Measurements from ENCODE around the gene RCSD1. TPM values are rescaled to one million over a fixed set of nuclear protein-coding genes. Genes with fewer than 3 reads are reported as not detected.

RCSD1 gene
- total and polyA plus RNA-seq, 4 experiments from 2014 or later = 124 to 173 (median 146) TPM

- peaks cover 0 to 2% (median 0%) of the 10 kb centered on the region in 8 donors for H3K9me3 Mint-ChIP-seq
- ChIA-PET CTCF (ENCODE audit: partially characterized antibody) (interaction anchor here (1.3 to 1.8 kb wide), 2 partner anchors 12 to 99 kb away, joined by 4 to 6 read pairs; no protein-coding TSS in a partner anchor), POLR2A (ENCODE audit: partially characterized antibody) (interaction anchor here (1.2 kb wide), 1 partner anchor 127 kb away, joined by 3 read pairs; no protein-coding TSS in a partner anchor)
Observed at GRCh38 chr1:167588361-167588760, 41.7 kb upstream of the RCSD1 start.

GRCh38 chr1:167592475-167592874, 37.6 kb upstream of the RCSD1 start:
- DNase-seq = no peak
- H3K27me3 ChIP-seq (ENCODE audit: insufficient read depth, low read length) = no peaks in the 10 kb centered on the region
- no peak overlapping the region for H3K27ac ChIP-seq (ENCODE audit: low read depth, low read length)
- H3K9me3 ChIP-seq (ENCODE audit: control insufficient read depth in 1 of 2, low read length in 2 of 2) = no peaks in the 10 kb centered on the region
- intact Hi-C loops (cut with micrococcal nuclease) = no loop called here
- peaks cover 0 to 2% (median 0%) of the 10 kb centered on the region in 8 donors for H3K9me3 Mint-ChIP-seq
- H3K36me3 ChIP-seq (ENCODE audit: insufficient read depth, low read length) = no peaks in the 10 kb centered on the region
- no peaks in the 10 kb centered on the region for H3K4me1 Mint-ChIP-seq
- no peaks in the 10 kb centered on the region for H3K36me3 Mint-ChIP-seq
- peaks cover 0 to 3% of the 10 kb centered on the region in 2 donors for H3K27me3 Mint-ChIP-seq
- ChIA-PET POLR2A (ENCODE audit: partially characterized antibody) (no interaction called here), CTCF (ENCODE audit: partially characterized antibody) (interaction anchor here (4.7 kb wide), 1 partner anchor 95 kb away, joined by 28 read pairs; no protein-coding TSS in a partner anchor)
- H3K4me3 Mint-ChIP-seq = no peak overlapping the region
- H3K4me3 ChIP-seq (ENCODE audit: low read length in 2 of 2) = no peak overlapping the region
- no peaks in the 10 kb centered on the region for H3K4me1 ChIP-seq (ENCODE audit: insufficient read depth, low read length)
- no peak overlapping the region for H3K27ac Mint-ChIP-seq

More at GRCh38 chr1:167588361-167588760, 41.7 kb upstream of the RCSD1 start:
- H3K4me1 Mint-ChIP-seq = no peaks in the 10 kb centered on the region
- no peaks in the 10 kb centered on the region for H3K36me3 Mint-ChIP-seq
- intact Hi-C loops (cut with micrococcal nuclease) = no loop called here
- H3K27me3 Mint-ChIP-seq = peaks cover 0 to 3% of the 10 kb centered on the region in 2 donors
- no peak overlapping the region for H3K4me3 Mint-ChIP-seq
- Histone ChIP-seq H3K27me3 (ENCODE audit: insufficient read depth, low read length) (no peaks in the 10 kb centered on the region), H3K4me3 (ENCODE audit: low read length in 2 of 2) (no peak overlapping the region), H3K36me3 (ENCODE audit: insufficient read depth, low read length) (no peaks in the 10 kb centered on the region), H3K9me3 (ENCODE audit: control insufficient read depth in 1 of 2, low read length in 2 of 2) (no peaks in the 10 kb centered on the region), H3K27ac (ENCODE audit: low read depth, low read length) (no peak overlapping the region), H3K4me1 (ENCODE audit: insufficient read depth, low read length) (no peaks in the 10 kb centered on the region)
- DNase-seq = no peak
- no peak overlapping the region for H3K27ac Mint-ChIP-seq

GRCh38 chr1:167593860-167594259, 36.2 kb upstream of the RCSD1 start:
- H3K36me3 ChIP-seq (ENCODE audit: insufficient read depth, low read length) = no peaks in the 10 kb centered on the region
- H3K4me3 ChIP-seq (ENCODE audit: low read length in 2 of 2) = no peak overlapping the region
- no peaks in the 10 kb centered on the region for H3K9me3 ChIP-seq (ENCODE audit: control insufficient read depth in 1 of 2, low read length in 2 of 2)
- Mint-ChIP-seq H3K4me3 (no peak overlapping the region), H3K36me3 (no peaks in the 10 kb centered on the region), H3K9me3 (peaks cover 0 to 2% (median 0%) of the 10 kb centered on the region in 8 donors), H3K27ac (no peak overlapping the region), H3K4me1 (peaks cover 0 to under 1% (median 0%) of the 10 kb centered on the region in 4 donors), H3K27me3 (peaks cover 0 to 2% of the 10 kb centered on the region in 2 donors)
- ChIA-PET CTCF (ENCODE audit: partially characterized antibody) (interaction anchor here (2.3 to 4.7 kb wide), 2 partner anchors 43 to 94 kb away, joined by 11 to 28 read pairs; no protein-coding TSS in a partner anchor), POLR2A (ENCODE audit: partially characterized antibody) (interaction anchor here (1.1 to 1.3 kb wide), 2 partner anchors 38 to 72 kb away, joined by 3 to 4 read pairs; no protein-coding TSS in a partner anchor)
- intact Hi-C loops (cut with micrococcal nuclease) = no loop called here
- no peak for DNase-seq
- H3K27ac ChIP-seq (ENCODE audit: low read depth, low read length) = no peak overlapping the region
- H3K27me3 ChIP-seq (ENCODE audit: insufficient read depth, low read length) = no peaks in the 10 kb centered on the region
- H3K4me1 ChIP-seq (ENCODE audit: insufficient read depth, low read length) = no peaks in the 10 kb centered on the region

- intact Hi-C loops (cut with micrococcal nuclease) = no loop called here
- Histone ChIP-seq H3K4me1 (ENCODE audit: insufficient read depth, low read length) (peaks cover 2% of the 10 kb centered on the region), H3K27me3 (ENCODE audit: insufficient read depth, low read length) (no peaks in the 10 kb centered on the region), H3K4me3 (ENCODE audit: low read length in 2 of 2) (no peak overlapping the region), H3K9me3 (ENCODE audit: control insufficient read depth in 1 of 2, low read length in 2 of 2) (no peaks in the 10 kb centered on the region), H3K36me3 (ENCODE audit: insufficient read depth, low read length) (no peaks in the 10 kb centered on the region), H3K27ac (ENCODE audit: low read depth, low read length) (no peak overlapping the region)
- Mint-ChIP-seq H3K4me3 (no peak overlapping the region), H3K4me1 (peaks cover 2 to 3% (median 2%) of the 10 kb centered on the region in 4 donors), H3K27me3 (no peaks in the 10 kb centered on the region), H3K9me3 (peaks cover 0 to 2% (median 0%) of the 10 kb centered on the region in 8 donors), H3K36me3 (no peaks in the 10 kb centered on the region), H3K27ac (no peak overlapping the region)
- CTCF ChIA-PET (ENCODE audit: partially characterized antibody) = interaction anchor here (1.3 to 4.7 kb wide), 3 partner anchors 42 to 96 kb away, joined by 4 to 28 read pairs (median 11); no protein-coding TSS in a partner anchor
- POLR2A ChIA-PET (ENCODE audit: partially characterized antibody) = interaction anchor here (1.0 to 1.3 kb wide), 2 partner anchors 71 to 74 kb away, joined by 4 read pairs; no protein-coding TSS in a partner anchor
- DNase-seq = no peak
Observed at GRCh38 chr1:167594822-167595221, 35.2 kb upstream of the RCSD1 start.

- Histone ChIP-seq H3K36me3 (ENCODE audit: insufficient read depth, low read length) (no peaks in the 10 kb centered on the region), H3K4me1 (ENCODE audit: insufficient read depth, low read length) (peaks cover 39% of the 10 kb centered on the region), H3K4me3 (ENCODE audit: low read length in 2 of 2) (no peak overlapping the region), H3K27me3 (ENCODE audit: insufficient read depth, low read length) (no peaks in the 10 kb centered on the region), H3K9me3 (ENCODE audit: control insufficient read depth in 1 of 2, low read length in 2 of 2) (no peaks in the 10 kb centered on the region), H3K27ac (ENCODE audit: low read depth, low read length) (no peak overlapping the region)
- Mint-ChIP-seq H3K9me3 (peaks cover 0 to 2% (median 0%) of the 10 kb centered on the region in 8 donors), H3K27ac (peak overlapping the region; percentile 25 to 62 (median 40)), H3K36me3 (no peaks in the 10 kb centered on the region), H3K4me1 (peaks cover 31 to 47% (median 41%) of the 10 kb centered on the region in 4 donors), H3K27me3 (no peaks in the 10 kb centered on the region), H3K4me3 (peak overlapping the region in 7 of 8 donors; percentile 23 to 82 (median 57))
- ChIA-PET CTCF (ENCODE audit: partially characterized antibody) (interaction anchor here (0.7 to 7.8 kb wide), 41 partner anchors 9 to 204 kb away, joined by 3 to 406 read pairs (median 6); partner anchors contain the start of gene RCSD1), POLR2A (ENCODE audit: partially characterized antibody) (interaction anchor here (0.8 to 8.0 kb wide), 12 partner anchors 16 to 115 kb away, joined by 3 to 255 read pairs (median 5); partner anchors contain the start of genes CREG1 and RCSD1)
- DNase-seq = peak; percentile 56 to 74 (median 65)
- intact Hi-C loops (cut with micrococcal nuclease) = loop anchor here (1.0 to 5.0 kb wide), 5 partner anchors 29 to 482 kb away; no protein-coding TSS in a partner anchor
Observed at GRCh38 chr1:167599957-167600581, 30.0 kb upstream of the RCSD1 start.

- Histone ChIP-seq H3K27ac (ENCODE audit: low read depth, low read length) (no peak overlapping the region), H3K4me3 (ENCODE audit: low read length in 2 of 2) (peak overlapping the region in 1 of 2 donors; percentile 16), H3K36me3 (ENCODE audit: insufficient read depth, low read length) (no peaks in the 10 kb centered on the region), H3K9me3 (ENCODE audit: control insufficient read depth in 1 of 2, low read length in 2 of 2) (peaks cover 0 to under 1% of the 10 kb centered on the region in 2 donors), H3K4me1 (ENCODE audit: insufficient read depth, low read length) (peaks cover 39% of the 10 kb centered on the region), H3K27me3 (ENCODE audit: insufficient read depth, low read length) (no peaks in the 10 kb centered on the region)
- H3K4me1 Mint-ChIP-seq = peaks cover 31 to 47% (median 41%) of the 10 kb centered on the region in 4 donors
- intact Hi-C loops (cut with micrococcal nuclease) = loop anchor here (2.0 to 5.0 kb wide), 2 partner anchors 27 to 481 kb away; no protein-coding TSS in a partner anchor
- peaks cover 0 to 14% (median 5%) of the 10 kb centered on the region in 8 donors for H3K9me3 Mint-ChIP-seq
- H3K4me3 Mint-ChIP-seq = peak overlapping the region in 7 of 8 donors; percentile 46 to 82 (median 66)
- ChIA-PET POLR2A (ENCODE audit: partially characterized antibody) (interaction anchor here (0.9 to 8.0 kb wide), 7 partner anchors 15 to 114 kb away, joined by 3 to 255 read pairs (median 11); partner anchors contain the start of genes CREG1 and RCSD1), CTCF (ENCODE audit: partially characterized antibody) (interaction anchor here (1.3 to 7.8 kb wide), 21 partner anchors 7 to 203 kb away, joined by 3 to 406 read pairs (median 10); partner anchors contain the start of gene RCSD1)
- peak overlapping the region; percentile 5 to 88 (median 60) for H3K27ac Mint-ChIP-seq
- H3K36me3 Mint-ChIP-seq = peaks cover under 1 to 2% of the 10 kb centered on the region in 2 donors
- H3K27me3 Mint-ChIP-seq = no peaks in the 10 kb centered on the region
- peak in 2 of 5 donors; percentile 10 to 20 for DNase-seq
Observed at GRCh38 chr1:167601442-167602383, 28.3 kb upstream of the RCSD1 start.

Measured in CD4-positive, alpha-beta memory T cell (primary cell).